H9 (cell line): ENCODE data around the gene RBMS3. TPM values are rescaled to one million over a fixed set of nuclear protein-coding genes. Genes with fewer than 3 reads are reported as not detected.

Experiments used
- DNase-seq: peaks from one replicate; pipeline ENCODE4 v3.0.0-alpha.2; 2017
- H2AFZ ChIP-seq: one replicate; pipeline ENCODE4 v1.6.1; 2013; ENCODE audit warnings: mild to moderate bottlenecking, low read length, control low read depth, moderate library complexity
- H2AK5ac ChIP-seq: 2 replicates; pipeline ENCODE4 v1.6.1; 2013; ENCODE audit warnings: low read length, control low read depth, mixed read lengths; ENCODE audit not compliant: insufficient read length
- H2BK120ac ChIP-seq: one replicate; pipeline ENCODE4 v1.6.1; 2013; ENCODE audit warnings: low read depth, mild to moderate bottlenecking, low read length, control low read depth, inconsistent platforms; ENCODE audit not compliant: poor library complexity, severe bottlenecking
- H2BK12ac ChIP-seq: 2 replicates; pipeline ENCODE4 v1.6.1; 2013; ENCODE audit warnings: low read length, control low read depth, mixed read lengths, low read depth; ENCODE audit not compliant: insufficient read length
- H2BK15ac ChIP-seq: 2 replicates; pipeline ENCODE4 v1.6.1; 2013; ENCODE audit warnings: low read depth, low read length, control low read depth
- H2BK20ac ChIP-seq: one replicate; pipeline ENCODE4 v1.6.1; 2013; ENCODE audit warnings: low read depth, mild to moderate bottlenecking, low read length, control low read depth, inconsistent platforms; ENCODE audit not compliant: poor library complexity, severe bottlenecking
- H2BK5ac ChIP-seq: 2 replicates; pipeline ENCODE4 v1.6.1; 2013; ENCODE audit warnings: low read length, control low read depth, mixed read lengths; ENCODE audit not compliant: insufficient read length
- H3K14ac ChIP-seq: 2 replicates; pipeline ENCODE4 v1.6.1; 2013; ENCODE audit warnings: low read length, control low read depth; ENCODE audit not compliant: insufficient read depth
- H3K18ac ChIP-seq: 2 replicates; pipeline ENCODE4 v1.6.1; 2013; ENCODE audit warnings: low read depth, mild to moderate bottlenecking, mixed read lengths, low read length, control low read depth; ENCODE audit not compliant: insufficient read length
- H3K23ac ChIP-seq: 2 replicates; pipeline ENCODE4 v1.6.1; 2013; ENCODE audit warnings: low read length, control low read depth, mixed read lengths, low read depth; ENCODE audit not compliant: insufficient read length
- H3K23me2 ChIP-seq: 2 replicates; pipeline ENCODE4 v1.6.1; 2013; ENCODE audit warnings: low read depth, mild to moderate bottlenecking, mixed read lengths, low read length, control low read depth; ENCODE audit not compliant: insufficient read length, poor library complexity, severe bottlenecking
- H3K27ac ChIP-seq: 2 replicates; pipeline ENCODE4 v1.5.1; 2013; ENCODE audit warnings: low read length, control low read depth, mixed read lengths, low read depth; ENCODE audit not compliant: insufficient read length
- H3K27me3 ChIP-seq: 2 replicates; pipeline ENCODE4 v1.6.1; 2013; ENCODE audit warnings: low read length, control low read depth, inconsistent platforms; ENCODE audit not compliant: insufficient read depth
- H3K4ac ChIP-seq: 2 replicates; pipeline ENCODE4 v1.6.1; 2013; ENCODE audit warnings: low read depth, mild to moderate bottlenecking, control low read depth, inconsistent platforms, low read length, moderate library complexity
- H3K4me1 ChIP-seq: 2 replicates; pipeline ENCODE4 v1.6.1; 2013; ENCODE audit warnings: low read length, control low read depth, inconsistent platforms; ENCODE audit not compliant: insufficient read depth
- H3K4me2 ChIP-seq: 2 replicates; pipeline ENCODE4 v1.6.1; 2013; ENCODE audit warnings: low read length, control low read depth, mixed read lengths; ENCODE audit not compliant: insufficient read length, insufficient read depth
- H3K56ac ChIP-seq: 2 replicates; pipeline ENCODE4 v1.6.1; 2013; ENCODE audit warnings: low read depth, mild to moderate bottlenecking, mixed read lengths, low read length, control low read depth; ENCODE audit not compliant: insufficient read length
- H3K79me1 ChIP-seq: 2 replicates; pipeline ENCODE4 v1.6.1; 2013; ENCODE audit warnings: low read depth, mild to moderate bottlenecking, moderate library complexity, low read length, control low read depth, inconsistent platforms; ENCODE audit not compliant: insufficient read depth, poor library complexity, severe bottlenecking
- H3K79me2 ChIP-seq: 2 replicates; pipeline ENCODE4 v1.6.1; 2013; ENCODE audit warnings: low read length, control low read depth, inconsistent platforms; ENCODE audit not compliant: insufficient read depth
- H3K9ac ChIP-seq: 2 replicates; pipeline ENCODE4 v1.6.1; 2013; ENCODE audit warnings: low read length, control low read depth, mixed read lengths; ENCODE audit not compliant: insufficient read length; ENCODE audit errors: extremely low read depth
- H3K9me3 ChIP-seq: one replicate; pipeline ENCODE4 v1.6.1; 2013; ENCODE audit warnings: low read depth, low read length, inconsistent platforms; ENCODE audit not compliant: control insufficient read depth
- H3T11ph ChIP-seq: one replicate; pipeline ENCODE4 v1.6.1; 2013; ENCODE audit warnings: mild to moderate bottlenecking, low read length, control low read depth, inconsistent platforms
- H4K20me1 ChIP-seq: one replicate; pipeline ENCODE4 v1.6.1; 2013; ENCODE audit not compliant: control insufficient read depth, insufficient read length, insufficient read depth
- H4K5ac ChIP-seq: 2 replicates; pipeline ENCODE4 v1.6.1; 2013; ENCODE audit warnings: low read depth, mild to moderate bottlenecking, mixed read lengths, low read length, control low read depth; ENCODE audit not compliant: insufficient read length
- H4K8ac ChIP-seq: replicated peaks from 2 replicates; pipeline ENCODE4 v1.6.1; 2013; ENCODE audit warnings: low read length, control low read depth, mixed read lengths, low read depth; ENCODE audit not compliant: insufficient read length
- H4K91ac ChIP-seq: 2 replicates; pipeline ENCODE4 v1.6.1; 2013; ENCODE audit warnings: low read depth, mild to moderate bottlenecking, moderate library complexity, mixed read lengths, low read length, control low read depth; ENCODE audit not compliant: insufficient read length
- H3K27ac Mint-ChIP-seq, 3 experiments: 2 replicates in 2 of 3; 3 replicates in 1 of 3; pipeline ENCODE4 v1.8.0; 2020 to 2021; ENCODE audit warnings: mixed read lengths in 3 of 3, mild to moderate bottlenecking in 1 of 3, moderate library complexity in 1 of 3
- H3K27me3 Mint-ChIP-seq: 2 replicates; pipeline ENCODE4 v1.8.0; 2021; ENCODE audit warnings: low read depth, mild to moderate bottlenecking, moderate library complexity, mixed read lengths
- H3K36me3 Mint-ChIP-seq, 3 experiments: 2 replicates in 2 of 3; 3 replicates in 1 of 3; pipeline ENCODE4 v1.8.0; 2020 to 2021; ENCODE audit warnings: low read depth in 3 of 3, mixed read lengths in 3 of 3; ENCODE audit not compliant: insufficient read depth in 1 of 3
- H3K4me1 Mint-ChIP-seq, 2 experiments: 2 replicates each; pipeline ENCODE4 v1.8.0; 2020; ENCODE audit warnings: mixed read lengths in 2 of 2
- H3K4me3 Mint-ChIP-seq, 2 experiments: 2 replicates in 1 of 2; 3 replicates in 1 of 2; pipeline ENCODE4 v1.8.0; 2020 to 2021; ENCODE audit warnings: mild to moderate bottlenecking in 2 of 2, mixed read lengths in 2 of 2, moderate library complexity in 1 of 2
- H3K9me3 Mint-ChIP-seq, 2 experiments: 2 replicates in 1 of 2; 3 replicates in 1 of 2; pipeline ENCODE4 v1.8.0; 2020; ENCODE audit warnings: mild to moderate bottlenecking in 2 of 2, mixed read lengths in 2 of 2, moderate library complexity in 1 of 2
- CTCF ChIP-seq: fragments of 200-600 bp; sonication (generic); conservative IDR thresholded peaks from 3 replicates; pipeline ENCODE4 v1.8.0; 2021; ENCODE audit warnings: antibody characterized with exemption, mild to moderate bottlenecking
- WGBS: extraction: QIAGEN DNeasy Blood & Tissue Kit; methylation state at CpG from one replicate; pipeline ENCODE4 v1.1.7; 2013; ENCODE audit warnings: missing lambda C conversion rate, low lambda C conversion rate, mixed read lengths; ENCODE audit not compliant: insufficient read length; ENCODE audit errors: extremely low coverage; 5-methylcytosine and 5-hydroxymethylcytosine counted together
- total RNA-seq: library from RNA; stranded (reverse); gene quantifications from 2 replicates; pipeline ENCODE4 v1.2.1, GENCODE V29; 2021

Gene RBMS3
- total RNA-seq, 1 experiment from 2014 or later = 8.1 TPM

DNA sequence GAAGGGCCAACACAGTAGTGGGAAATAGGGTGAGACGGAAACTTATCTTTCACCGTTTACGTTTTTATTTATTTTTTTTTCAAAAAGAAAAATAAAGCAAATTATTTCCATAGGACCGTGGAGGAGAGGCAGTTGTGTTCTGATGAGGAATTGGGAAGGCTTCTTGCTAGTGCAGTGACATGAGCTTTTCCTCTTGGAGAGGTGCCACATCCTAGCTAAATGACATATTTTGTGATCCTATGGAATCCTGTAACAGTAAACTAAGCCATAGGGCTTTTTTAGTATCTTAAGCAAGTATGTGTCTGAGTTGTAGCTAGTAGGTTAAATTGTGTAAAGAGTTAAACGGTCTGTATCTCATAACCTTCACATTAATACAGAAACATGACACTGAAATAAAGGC lies 609.9 kb downstream of the RBMS3 start:
- Histone ChIP-seq H4K8ac (no peak overlapping the region), H3K23me2 (no peaks in the 10 kb centered on the region), H3K4me1 (no peaks in the 10 kb centered on the region), H2BK120ac (no peak overlapping the region), H3K9me3 (no peaks in the 10 kb centered on the region), H4K20me1 (no peaks in the 10 kb centered on the region), H3K27me3 (no peaks in the 10 kb centered on the region), H3K23ac (no peak overlapping the region), H3K9ac (no peak overlapping the region), H2AK5ac (no peak overlapping the region), H4K5ac (no peak overlapping the region), H4K91ac (no peak overlapping the region), H3K4me2 (no peak overlapping the region), H3T11ph (no peak overlapping the region), H2BK5ac (no peak overlapping the region), H3K79me1 (no peaks in the 10 kb centered on the region), H3K14ac (no peak overlapping the region), H3K4ac (no peak overlapping the region), H3K79me2 (no peaks in the 10 kb centered on the region), H3K18ac (no peak overlapping the region), H2AFZ (no peak overlapping the region), H3K27ac (no peak overlapping the region), H2BK20ac (no peak overlapping the region), H2BK12ac (no peak overlapping the region), H3K56ac (no peak overlapping the region), H2BK15ac (no peak overlapping the region)
- Mint-ChIP-seq H3K27me3 (no peaks in the 10 kb centered on the region), H3K9me3 (no peaks in the 10 kb centered on the region), H3K36me3 (no peaks in the 10 kb centered on the region), H3K4me3 (no peak overlapping the region), H3K27ac (no peak overlapping the region), H3K4me1 (no peaks in the 10 kb centered on the region)
- no peak for TF ChIP-seq CTCF
- no peak for DNase-seq
- no CpG with 5 or more reads among the region's 5 CpGs for WGBS
